CD4-positive, CD25-positive, alpha-beta regulatory T cell (primary cell): Measurements from ENCODE around the gene CFAP20DC. TPM values are rescaled to one million over a fixed set of nuclear protein-coding genes. Genes with fewer than 3 reads are reported as not detected.
"Not testable (repeated sequence)": the region's sequence is repeated elsewhere in the genome, so short reads cannot be mapped to it uniquely, and the experiment has no call there.

Source experiments
- ATAC-seq, 2 donors: fragments of 150-1000 bp; cut with Tn5 transposase; one replicate each; pipeline ENCODE4 v1.10.0; 2021; ENCODE audit warnings: low read depth in 2 of 2, moderate number of reproducible peaks in 2 of 2, moderate library complexity in 1 of 2
- DNase-seq, 3 donors: peaks; one replicate each; pipeline versions ENCODE4 v3.0.0 to v3.0.0-alpha.2; 2012 to 2022; ENCODE audit warnings: mixed read lengths in 1 of 3
- H3K27ac ChIP-seq: one replicate; pipeline ENCODE4 v1.7.0; 2013; ENCODE audit warnings: mild to moderate bottlenecking, low read length; ENCODE audit not compliant: insufficient read depth, poor library complexity, severe bottlenecking
- H3K27me3 ChIP-seq: one replicate; pipeline ENCODE4 v1.7.0; 2013; ENCODE audit warnings: low read length; ENCODE audit not compliant: control insufficient read depth, insufficient read depth
- H3K36me3 ChIP-seq: one replicate; pipeline ENCODE4 v1.7.0; 2013; ENCODE audit warnings: mild to moderate bottlenecking, low read length, moderate library complexity; ENCODE audit not compliant: control insufficient read depth, insufficient read depth
- H3K4me1 ChIP-seq: 2 replicates; pipeline ENCODE4 v1.7.0; 2013; ENCODE audit warnings: mild to moderate bottlenecking, low read length; ENCODE audit not compliant: insufficient read depth, control insufficient read depth, poor library complexity, severe bottlenecking
- H3K4me3 ChIP-seq: one replicate; pipeline ENCODE4 v1.7.0; 2013; ENCODE audit warnings: low read depth, mild to moderate bottlenecking, low read length, moderate library complexity
- H3K9me3 ChIP-seq, 2 experiments: 1 replicate in 1 of 2; 2 replicates in 1 of 2; pipeline ENCODE4 v1.7.0; 2013; ENCODE audit warnings: low read length in 2 of 2, mild to moderate bottlenecking in 1 of 2, moderate library complexity in 1 of 2; ENCODE audit not compliant: control insufficient read depth in 2 of 2
- H3K27ac Mint-ChIP-seq, 3 donors: one replicate each; pipeline ENCODE4 v1.8.0; 2020 to 2022; ENCODE audit warnings: mild to moderate bottlenecking in 3 of 3, mixed read lengths in 3 of 3, moderate library complexity in 2 of 3
- H3K27me3 Mint-ChIP-seq: one replicate; pipeline ENCODE4 v1.8.0; 2022; ENCODE audit warnings: mild to moderate bottlenecking, mixed read lengths
- H3K36me3 Mint-ChIP-seq: one replicate; pipeline ENCODE4 v1.8.0; 2020; ENCODE audit warnings: mixed read lengths
- H3K4me1 Mint-ChIP-seq, 4 donors: one replicate each; pipeline ENCODE4 v1.8.0; 2020 to 2022; ENCODE audit warnings: mixed read lengths in 4 of 4, mild to moderate bottlenecking in 1 of 4
- H3K4me3 Mint-ChIP-seq, 4 donors: one replicate each; pipeline ENCODE4 v1.8.0; 2020 to 2022; ENCODE audit warnings: mild to moderate bottlenecking in 4 of 4, mixed read lengths in 4 of 4, moderate library complexity in 3 of 4
- H3K9me3 Mint-ChIP-seq, 7 donors: one replicate each; pipeline ENCODE4 v1.8.0; 2020 to 2022; ENCODE audit warnings: mixed read lengths in 7 of 7, mild to moderate bottlenecking in 3 of 7, moderate library complexity in 2 of 7
- polyA plus RNA-seq, 4 donors: library from polyadenylated mRNA; unstranded; fragments of 300-500 nt; fragmentation: Illumina TruSeq; gene quantifications; one replicate each; pipeline ENCODE4 v1.2.3, GENCODE V29; 2021
- total RNA-seq: library from RNA; stranded (reverse); gene quantifications from one replicate; pipeline ENCODE4 v1.2.3, GENCODE V29; 2022

CFAP20DC gene
- total and polyA plus RNA-seq, 5 donors from 2014 or later, result 0.10 to 0.56 (median 0.32) TPM

- no peak overlapping the region for H3K27ac Mint-ChIP-seq
- Histone ChIP-seq H3K4me3 (no peak overlapping the region), H3K27ac (no peak overlapping the region), H3K27me3 (peaks cover 2% of the 10 kb centered on the region), H3K9me3 (no peaks in the 10 kb centered on the region), H3K4me1 (no peaks in the 10 kb centered on the region), H3K36me3 (no peaks in the 10 kb centered on the region)
- peaks cover 0 to 4% (median 0%) of the 10 kb centered on the region in 7 donors for H3K9me3 Mint-ChIP-seq
- H3K36me3 Mint-ChIP-seq, result no peaks in the 10 kb centered on the region
- no peaks in the 10 kb centered on the region for H3K4me1 Mint-ChIP-seq
- peaks cover 19% of the 10 kb centered on the region for H3K27me3 Mint-ChIP-seq
- H3K4me3 Mint-ChIP-seq, result no peak overlapping the region
- no peak for ATAC-seq
- no peak for DNase-seq
Measured at GRCh38 chr3:59056706-59057105, 6.9 kb upstream of the CFAP20DC start.

GRCh38 chr3:59052803-59053411, 3.1 kb upstream of the CFAP20DC start:
- Histone ChIP-seq H3K27ac (no peak overlapping the region), H3K36me3 (no peaks in the 10 kb centered on the region), H3K9me3 (no peaks in the 10 kb centered on the region), H3K4me3 (no peak overlapping the region), H3K27me3 (no peaks in the 10 kb centered on the region), H3K4me1 (peaks cover 5% of the 10 kb centered on the region)
- no peaks in the 10 kb centered on the region for H3K36me3 Mint-ChIP-seq
- no peaks in the 10 kb centered on the region for H3K9me3 Mint-ChIP-seq
- DNase-seq, result peak; percentile 3 to 45 (median 10)
- H3K4me3 Mint-ChIP-seq, result no peak overlapping the region
- H3K4me1 Mint-ChIP-seq, result peaks cover 0 to 10% (median 6%) of the 10 kb centered on the region in 4 donors
- peaks cover 12% of the 10 kb centered on the region for H3K27me3 Mint-ChIP-seq
- ATAC-seq, result no peak
- no peak overlapping the region for H3K27ac Mint-ChIP-seq

- H3K27ac ChIP-seq, H3K27me3 ChIP-seq, ATAC-seq, DNase-seq, H3K4me3 ChIP-seq, H3K4me1 ChIP-seq, H3K9me3 ChIP-seq, H3K9me3 Mint-ChIP-seq, H3K27ac Mint-ChIP-seq, H3K36me3 Mint-ChIP-seq, H3K36me3 ChIP-seq: not testable (repeated sequence)
- H3K4me3 Mint-ChIP-seq, result peak overlapping the region in 2 of 4 donors; percentile 29 to 43
- peaks cover 0 to 10% (median 6%) of the 10 kb centered on the region in 4 donors for H3K4me1 Mint-ChIP-seq
- peaks cover 12% of the 10 kb centered on the region for H3K27me3 Mint-ChIP-seq
Measured at GRCh38 chr3:59050811-59051414, 1.1 kb upstream of the CFAP20DC start.

DNA sequence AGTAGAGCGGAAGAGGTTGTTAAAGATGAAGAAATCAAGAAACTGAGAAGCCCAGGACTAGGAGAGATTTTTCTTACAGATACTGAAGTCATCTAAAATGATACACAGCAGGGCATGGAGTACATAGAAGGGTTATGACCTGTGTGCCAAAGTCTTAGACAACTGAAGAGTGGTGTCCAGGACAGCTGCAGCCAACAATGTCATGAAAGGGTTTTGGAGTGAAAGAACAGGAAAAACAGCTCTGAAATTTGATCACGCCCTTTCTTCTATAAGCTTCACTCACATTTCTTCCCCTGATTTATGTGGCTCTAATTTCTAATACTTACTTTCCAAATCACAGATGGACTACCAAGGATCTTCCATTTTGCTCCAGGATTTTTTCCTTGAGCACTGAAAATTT, 3.0 kb downstream of the CFAP20DC start:
- ATAC-seq (no peak), DNase-seq (no peak)
- Mint-ChIP-seq H3K4me3 (no peak overlapping the region), H3K36me3 (no peaks in the 10 kb centered on the region), H3K4me1 (peaks cover 0 to 10% (median 6%) of the 10 kb centered on the region in 4 donors), H3K27ac (peak overlapping the region in 1 of 3 donors; percentile 10), H3K27me3 (peaks cover 4% of the 10 kb centered on the region), H3K9me3 (no peaks in the 10 kb centered on the region)
- Histone ChIP-seq H3K27ac (no peak overlapping the region), H3K4me1 (peaks cover 5% of the 10 kb centered on the region), H3K4me3 (no peak overlapping the region), H3K27me3 (no peaks in the 10 kb centered on the region), H3K9me3 (no peaks in the 10 kb centered on the region), H3K36me3 (no peaks in the 10 kb centered on the region)

DNA sequence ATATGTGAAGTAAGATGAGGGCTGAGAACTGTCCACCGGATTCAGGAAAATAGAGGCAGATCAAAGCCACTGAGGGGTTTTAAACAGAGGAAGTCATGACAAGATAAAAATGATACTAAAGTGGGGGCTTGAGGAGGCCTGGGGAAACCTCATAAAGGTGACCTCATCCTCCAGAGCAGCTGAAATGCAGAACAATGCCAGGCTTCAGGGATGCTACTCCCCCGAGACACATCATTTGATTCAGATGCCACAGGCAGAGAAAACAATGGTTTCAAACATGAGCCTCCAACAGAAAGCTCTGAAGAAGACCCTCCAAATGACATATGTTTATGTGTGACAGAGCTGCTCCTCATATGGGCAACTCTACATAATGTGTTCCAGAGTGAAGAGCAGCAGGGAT, 6.4 kb downstream of the CFAP20DC start:
- Histone ChIP-seq H3K9me3 (no peaks in the 10 kb centered on the region), H3K4me1 (no peaks in the 10 kb centered on the region), H3K27me3 (no peaks in the 10 kb centered on the region), H3K4me3 (no peak overlapping the region), H3K36me3 (no peaks in the 10 kb centered on the region), H3K27ac (no peak overlapping the region)
- H3K4me1 Mint-ChIP-seq, result peaks cover 0 to under 1% (median 0%) of the 10 kb centered on the region in 4 donors
- H3K9me3 Mint-ChIP-seq, result no peaks in the 10 kb centered on the region
- no peaks in the 10 kb centered on the region for H3K36me3 Mint-ChIP-seq
- no peak overlapping the region for H3K4me3 Mint-ChIP-seq
- ATAC-seq (no peak), DNase-seq (no peak)
- H3K27ac Mint-ChIP-seq, result no peak overlapping the region
- H3K27me3 Mint-ChIP-seq, result no peaks in the 10 kb centered on the region

DNA sequence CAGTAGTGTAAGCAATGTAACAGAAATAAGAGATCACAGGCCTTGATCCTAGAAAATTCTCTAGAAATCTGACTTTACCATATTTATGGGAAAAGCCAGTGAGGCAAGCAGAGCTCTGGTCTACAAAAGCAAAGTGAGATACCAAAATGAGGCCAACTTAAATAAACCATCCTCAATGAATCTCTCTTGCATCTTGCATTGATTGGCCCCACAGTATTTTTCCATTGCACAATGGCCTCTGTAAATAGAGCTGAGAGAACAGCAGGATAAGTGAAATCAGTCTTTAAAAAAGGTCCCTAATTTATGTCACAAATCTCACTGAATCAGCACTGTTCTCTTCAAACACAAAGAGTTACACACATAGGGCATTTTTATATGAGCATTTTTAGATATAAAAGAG, 8.9 kb downstream of the CFAP20DC start:
- H3K4me1 Mint-ChIP-seq, result no peaks in the 10 kb centered on the region
- peaks cover 0 to 3% (median 0%) of the 10 kb centered on the region in 7 donors for H3K9me3 Mint-ChIP-seq
- no peak for DNase-seq
- Histone ChIP-seq H3K36me3 (no peaks in the 10 kb centered on the region), H3K9me3 (no peaks in the 10 kb centered on the region), H3K4me3 (no peak overlapping the region), H3K27ac (no peak overlapping the region), H3K4me1 (no peaks in the 10 kb centered on the region), H3K27me3 (no peaks in the 10 kb centered on the region)
- no peaks in the 10 kb centered on the region for H3K27me3 Mint-ChIP-seq
- H3K36me3 Mint-ChIP-seq, result peaks cover 3% of the 10 kb centered on the region
- no peak overlapping the region for H3K4me3 Mint-ChIP-seq
- no peak overlapping the region for H3K27ac Mint-ChIP-seq
- no peak for ATAC-seq

DNA sequence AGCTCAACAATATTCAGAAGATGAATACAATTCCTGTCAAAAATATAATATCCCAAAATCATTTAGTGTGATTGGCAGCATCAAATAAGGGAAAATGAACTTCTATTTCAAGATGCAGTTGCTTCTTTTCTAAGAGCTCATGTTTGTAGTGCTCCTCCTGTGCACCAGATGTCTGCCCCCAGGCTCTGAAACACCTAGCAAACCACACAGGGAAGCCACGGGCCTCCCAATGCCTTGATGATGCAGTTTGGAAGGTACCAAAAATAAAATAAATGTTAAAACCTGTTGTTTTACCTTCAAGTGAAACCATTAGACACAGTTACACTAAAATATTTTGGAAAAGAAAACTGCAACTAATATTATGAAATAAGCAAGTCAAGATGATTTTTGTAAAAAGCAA, 22.2 kb downstream of the CFAP20DC start:
- Histone ChIP-seq H3K9me3 (no peaks in the 10 kb centered on the region), H3K36me3 (no peaks in the 10 kb centered on the region), H3K4me3 (no peak overlapping the region), H3K27ac (no peak overlapping the region), H3K27me3 (no peaks in the 10 kb centered on the region), H3K4me1 (no peaks in the 10 kb centered on the region)
- H3K9me3 Mint-ChIP-seq, result peaks cover 0 to 4% (median 0%) of the 10 kb centered on the region in 7 donors
- H3K4me1 Mint-ChIP-seq, result no peaks in the 10 kb centered on the region
- no peak overlapping the region for H3K4me3 Mint-ChIP-seq
- DNase-seq, result no peak
- peaks cover 10% of the 10 kb centered on the region for H3K27me3 Mint-ChIP-seq
- ATAC-seq, result no peak
- no peak overlapping the region for H3K27ac Mint-ChIP-seq
- H3K36me3 Mint-ChIP-seq, result no peaks in the 10 kb centered on the region

GRCh38 chr3:59023612-59024011, 26.2 kb downstream of the CFAP20DC start:
- Histone ChIP-seq H3K4me3 (no peak overlapping the region), H3K36me3 (no peaks in the 10 kb centered on the region), H3K27ac (no peak overlapping the region), H3K27me3 (no peaks in the 10 kb centered on the region), H3K9me3 (no peaks in the 10 kb centered on the region), H3K4me1 (no peaks in the 10 kb centered on the region)
- ATAC-seq (no peak), DNase-seq (no peak)
- no peaks in the 10 kb centered on the region for H3K4me1 Mint-ChIP-seq
- H3K4me3 Mint-ChIP-seq, result no peak overlapping the region
- H3K36me3 Mint-ChIP-seq, result no peaks in the 10 kb centered on the region
- H3K9me3 Mint-ChIP-seq, result peaks cover 0 to 3% (median 0%) of the 10 kb centered on the region in 7 donors
- no peak overlapping the region for H3K27ac Mint-ChIP-seq
- H3K27me3 Mint-ChIP-seq, result peaks cover 10% of the 10 kb centered on the region
